Measurements from ENCODE around the gene C2CD5.
"Not testable (repeated sequence)": the region's sequence is repeated elsewhere in the genome, so short reads cannot be mapped to it uniquely, and the experiment has no call there.

Gene C2CD5

GRCh38 chr12:22544038-22544979, at the start of gene C2CD5:
Gene C2CD5, minus strand, starts transcription at chr12:22544542. Its CDS starts 392 bp downstream, at chr12:22544150.
- DNase-seq (ENCODE audit: low spot score): peak; percentile 96

GRCh38 chr12:22593864-22594263, 49.5 kb upstream of the C2CD5 start:
- no peak for DNase-seq (ENCODE audit: low spot score)

- DNase-seq (ENCODE audit: low spot score): no peak
Observed at GRCh38 chr12:22588817-22589216, 44.5 kb upstream of the C2CD5 start.

GRCh38 chr12:22578328-22578727, 34.0 kb upstream of the C2CD5 start:
- DNase-seq (ENCODE audit: low spot score): no peak

GRCh38 chr12:22577667-22578066, 33.3 kb upstream of the C2CD5 start:
- no peak for DNase-seq (ENCODE audit: low spot score)

- DNase-seq (ENCODE audit: low spot score): no peak
Observed at GRCh38 chr12:22576473-22576872, 32.1 kb upstream of the C2CD5 start.

GRCh38 chr12:22576065-22576464, 31.7 kb upstream of the C2CD5 start:
- DNase-seq (ENCODE audit: low spot score): no peak

- DNase-seq (ENCODE audit: low spot score): no peak
Observed at GRCh38 chr12:22574921-22575320, 30.6 kb upstream of the C2CD5 start.

- no peak for DNase-seq (ENCODE audit: low spot score)
Observed at GRCh38 chr12:22573181-22573580, 28.8 kb upstream of the C2CD5 start.

- no peak for DNase-seq (ENCODE audit: low spot score)
Observed at GRCh38 chr12:22569253-22569652, 24.9 kb upstream of the C2CD5 start.

- no peak for DNase-seq (ENCODE audit: low spot score)
Observed at GRCh38 chr12:22562036-22563028, 18.0 kb upstream of the C2CD5 start.

GRCh38 chr12:22554750-22555149, 10.4 kb upstream of the C2CD5 start:
- not testable (repeated sequence) for DNase-seq (ENCODE audit: low spot score)

- no peak for DNase-seq (ENCODE audit: low spot score)
Observed at GRCh38 chr12:22551624-22552023, 7.3 kb upstream of the C2CD5 start.

- no peak for DNase-seq (ENCODE audit: low spot score)
Observed at GRCh38 chr12:22545255-22545654, 913 bp upstream of the C2CD5 start.

- DNase-seq (ENCODE audit: low spot score): peak; percentile 56
Observed at GRCh38 chr12:22543246-22544037, 900 bp downstream of the C2CD5 start.

- DNase-seq (ENCODE audit: low spot score): no peak
Observed at GRCh38 chr12:22541496-22542155, 2.7 kb downstream of the C2CD5 start.

GRCh38 chr12:22539055-22539454, 5.3 kb downstream of the C2CD5 start:
- no peak for DNase-seq (ENCODE audit: low spot score)

GRCh38 chr12:22538311-22538710, 6.0 kb downstream of the C2CD5 start:
- no peak for DNase-seq (ENCODE audit: low spot score)

- no peak for DNase-seq (ENCODE audit: low spot score)
Observed at GRCh38 chr12:22536971-22537544, 7.3 kb downstream of the C2CD5 start.

GRCh38 chr12:22536346-22536945, 7.9 kb downstream of the C2CD5 start:
- no peak for DNase-seq (ENCODE audit: low spot score)

Measured in globus pallidus (tissue), 1 donor.